DMS79 (cell line): ENCODE results near the gene CHAD.
A peak's percentile ranks its signal among the peaks of the same experiment; 100 is the strongest.

Source experiments
- DNase-seq: peaks from one replicate; lab custom pipeline; 2025; lab: John Stamatoyannopoulos, UW

The CHAD gene

DNA sequence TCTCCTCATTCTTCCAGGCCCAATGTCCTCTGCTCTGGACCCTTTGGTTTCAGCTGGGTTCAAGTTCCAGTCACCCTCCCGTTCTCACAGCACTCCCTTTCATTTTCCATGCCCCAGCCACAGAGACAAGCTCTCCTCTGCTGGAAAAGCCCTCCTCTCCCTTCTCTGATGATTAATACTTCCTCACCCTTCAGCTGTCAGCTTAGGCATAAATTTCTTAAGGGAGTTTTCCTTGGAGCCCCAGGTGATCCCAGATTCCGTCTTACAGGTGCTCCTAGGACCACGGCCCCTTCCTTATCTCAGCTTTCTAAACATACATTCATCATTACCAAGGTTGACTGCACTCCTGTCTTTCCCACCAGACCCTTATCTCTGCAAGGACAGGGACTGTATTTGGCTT lies 10.4 kb downstream of the CHAD start:
- no peak for DNase-seq

DNA sequence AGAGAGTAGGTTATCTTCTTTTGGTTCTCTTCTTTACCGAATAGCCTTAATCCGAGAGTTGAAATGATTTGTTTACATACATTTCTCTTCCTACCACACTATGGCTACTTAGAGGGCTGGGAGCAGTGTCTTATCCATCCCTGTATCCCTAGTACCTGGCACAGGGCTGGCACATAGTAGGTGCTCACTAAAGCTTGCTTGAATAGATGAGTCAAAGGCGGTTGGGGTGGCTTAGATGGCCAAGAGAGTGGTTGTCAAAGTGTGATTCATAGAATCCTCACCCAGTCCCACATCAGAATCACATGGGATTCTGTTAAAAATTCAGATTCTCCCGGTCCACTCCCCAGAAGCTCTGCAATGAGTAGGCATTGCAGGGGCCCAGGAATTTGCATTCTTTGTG lies 11.1 kb downstream of the CHAD start:
- DNase-seq: no peak

DNA sequence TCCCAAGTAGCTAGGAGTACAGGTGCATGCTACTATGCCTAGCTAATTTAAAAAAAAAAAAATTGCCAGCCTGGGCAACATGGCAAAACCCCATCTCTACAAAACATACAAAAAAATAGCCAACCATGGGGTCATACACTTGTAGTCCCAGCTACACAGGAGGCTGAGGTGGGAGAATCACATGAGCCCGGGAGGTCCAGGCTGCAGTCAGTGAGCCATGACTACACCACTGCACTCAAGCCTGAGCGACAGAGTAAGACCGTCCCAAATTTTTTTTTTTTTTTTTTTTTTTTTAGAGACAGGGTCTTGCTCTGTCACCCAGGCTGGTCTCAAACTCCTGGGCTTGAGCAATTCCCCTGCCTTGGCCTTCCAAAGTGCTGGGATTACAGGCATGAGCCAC lies 14.8 kb downstream of the CHAD start:
- DNase-seq: no peak

DNA sequence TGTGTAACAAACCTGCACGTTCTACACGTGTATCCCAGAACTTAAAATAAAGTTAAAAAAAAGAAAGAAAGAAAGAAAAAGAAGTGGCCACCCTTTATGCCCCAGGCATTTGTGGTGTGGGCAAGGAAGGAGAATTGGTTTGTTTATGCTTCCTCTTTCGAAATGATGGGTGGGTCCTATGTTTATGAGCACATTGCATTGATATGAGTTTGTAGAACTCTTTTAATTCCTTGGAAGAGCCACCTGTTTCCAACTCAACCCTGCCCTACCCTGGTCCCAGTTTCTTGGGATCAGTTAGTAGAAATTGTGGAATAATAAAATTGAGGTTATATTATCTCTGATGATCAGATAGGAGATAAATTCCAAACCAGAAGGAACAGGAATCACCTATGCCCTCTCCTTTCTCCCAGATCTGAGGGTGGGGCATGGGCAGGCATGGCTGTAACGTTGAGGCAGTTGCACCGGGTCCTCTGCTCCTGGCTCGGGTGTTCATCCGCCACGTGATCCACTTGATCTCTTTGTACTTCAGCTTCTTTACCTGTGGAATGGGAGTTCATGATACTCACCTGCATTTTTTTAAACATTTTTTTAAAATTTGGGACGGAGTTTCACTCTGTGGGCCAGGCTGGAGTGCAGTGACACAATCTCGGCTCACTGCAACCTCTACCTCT lies 15.9 kb downstream of the CHAD start:
- no peak for DNase-seq

DNA sequence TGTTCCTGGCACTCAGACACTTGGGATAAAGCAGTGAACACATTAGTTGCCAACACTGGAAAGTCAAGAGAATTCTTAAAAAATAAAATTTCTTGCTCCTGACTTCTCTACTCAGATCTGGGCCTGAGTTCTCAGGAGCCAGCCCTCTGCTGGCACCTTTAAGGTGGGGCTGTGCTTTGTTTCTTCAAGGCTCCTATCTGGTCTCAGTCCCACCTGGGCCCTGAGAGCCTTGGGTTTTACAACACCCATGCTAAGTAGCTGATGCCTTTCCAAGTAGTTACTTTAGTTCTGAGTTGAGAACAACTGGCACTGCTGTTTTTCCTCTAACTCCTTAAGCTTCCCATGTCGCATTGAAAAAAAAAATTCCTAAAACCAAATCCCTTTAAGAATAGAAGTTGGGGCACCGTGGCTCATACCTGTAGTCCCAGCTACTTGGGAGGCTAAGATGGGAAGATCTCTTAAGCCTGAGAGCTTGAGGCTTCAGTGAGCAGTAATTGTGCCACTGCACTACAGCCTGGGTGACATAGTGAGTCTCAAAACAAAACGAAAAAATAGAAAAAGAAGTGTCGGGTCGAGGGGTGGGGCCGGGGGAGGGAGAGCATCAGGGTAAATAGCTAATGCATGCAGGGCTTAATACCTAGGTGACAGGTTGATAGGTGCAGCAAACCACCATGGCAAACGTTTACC lies 16.6 kb downstream of the CHAD start:
- DNase-seq: no peak

DNA sequence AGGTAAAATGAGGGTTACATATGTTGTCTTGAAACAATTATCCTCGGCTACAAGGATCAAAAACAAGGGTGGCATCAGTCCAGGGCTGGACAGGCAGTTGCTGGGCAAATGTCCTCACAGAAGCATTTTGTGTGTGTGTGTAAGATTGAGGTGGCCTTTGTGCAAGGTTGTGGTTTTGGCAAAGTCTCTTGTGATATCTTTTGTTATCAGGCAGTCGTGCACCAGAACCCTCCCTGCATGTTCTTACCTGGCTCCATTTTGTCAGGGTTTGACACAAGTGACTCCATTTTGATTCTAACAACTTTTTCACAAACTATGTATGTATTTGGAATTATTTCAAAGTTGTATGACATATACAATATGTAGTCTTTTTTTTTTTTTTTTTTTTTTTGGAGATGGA lies 20.0 kb downstream of the CHAD start:
- no peak for DNase-seq

DNA sequence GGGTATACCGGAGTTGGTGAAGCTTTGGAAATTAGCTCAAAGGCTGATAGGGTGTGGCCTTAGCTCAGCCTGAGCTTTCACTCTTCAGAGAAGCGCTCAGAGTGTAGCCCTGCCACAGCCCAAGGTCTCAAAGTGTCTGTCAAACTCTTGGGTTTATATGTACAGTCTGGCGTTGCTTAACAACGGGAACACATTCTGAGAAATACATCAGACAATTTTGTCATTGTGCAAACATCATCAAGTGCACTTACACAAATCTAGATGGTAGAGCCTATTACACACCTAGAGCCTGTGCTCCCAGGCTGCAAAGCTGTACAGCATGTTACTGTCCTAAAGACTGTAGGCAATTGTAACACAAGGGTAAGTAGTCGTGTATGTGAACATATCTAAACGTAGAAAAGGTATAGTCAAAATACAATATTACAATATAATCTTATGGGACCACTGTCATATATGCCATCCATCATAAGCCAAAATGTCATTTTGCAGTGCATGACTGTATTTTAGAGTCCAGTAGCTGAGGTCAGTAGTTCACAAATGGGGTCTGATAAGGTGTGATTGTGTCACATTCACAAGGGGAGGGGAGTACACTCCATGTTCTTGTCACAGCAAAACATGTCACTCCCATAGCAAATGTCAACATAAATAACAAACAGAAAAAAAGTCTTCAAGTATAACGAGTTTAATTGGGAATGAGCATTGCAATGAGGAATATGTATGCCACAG lies 20.6 kb downstream of the CHAD start:
- DNase-seq: peak; percentile 25

DNA sequence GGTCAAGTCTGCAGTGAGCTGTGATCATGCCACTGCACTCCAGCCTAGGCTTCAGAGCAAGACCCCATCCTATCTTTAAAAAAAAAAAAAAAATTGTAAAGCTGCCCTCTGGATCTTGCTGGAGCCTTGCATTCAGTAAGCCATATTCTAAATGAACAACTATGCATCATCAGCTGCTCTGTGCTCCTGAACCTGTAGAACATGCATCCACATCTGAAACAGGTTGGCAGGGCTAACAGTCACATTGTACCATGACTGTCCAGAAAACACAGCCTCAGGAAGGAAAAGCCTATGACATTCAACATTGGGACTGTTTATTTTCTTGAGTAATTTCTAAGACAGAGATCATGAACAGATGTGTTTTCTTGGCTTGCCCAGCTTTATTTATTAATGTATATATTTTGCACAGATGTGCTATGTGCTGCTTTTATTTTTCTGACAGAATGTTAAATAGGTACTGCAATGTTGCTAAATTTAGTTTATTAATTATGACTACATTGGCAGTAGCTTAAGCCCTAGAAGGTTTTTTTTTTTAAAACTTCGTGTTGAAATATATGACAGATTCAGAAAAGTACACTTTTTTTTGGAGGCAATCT lies 22.9 kb downstream of the CHAD start:
- DNase-seq: no peak

DNA sequence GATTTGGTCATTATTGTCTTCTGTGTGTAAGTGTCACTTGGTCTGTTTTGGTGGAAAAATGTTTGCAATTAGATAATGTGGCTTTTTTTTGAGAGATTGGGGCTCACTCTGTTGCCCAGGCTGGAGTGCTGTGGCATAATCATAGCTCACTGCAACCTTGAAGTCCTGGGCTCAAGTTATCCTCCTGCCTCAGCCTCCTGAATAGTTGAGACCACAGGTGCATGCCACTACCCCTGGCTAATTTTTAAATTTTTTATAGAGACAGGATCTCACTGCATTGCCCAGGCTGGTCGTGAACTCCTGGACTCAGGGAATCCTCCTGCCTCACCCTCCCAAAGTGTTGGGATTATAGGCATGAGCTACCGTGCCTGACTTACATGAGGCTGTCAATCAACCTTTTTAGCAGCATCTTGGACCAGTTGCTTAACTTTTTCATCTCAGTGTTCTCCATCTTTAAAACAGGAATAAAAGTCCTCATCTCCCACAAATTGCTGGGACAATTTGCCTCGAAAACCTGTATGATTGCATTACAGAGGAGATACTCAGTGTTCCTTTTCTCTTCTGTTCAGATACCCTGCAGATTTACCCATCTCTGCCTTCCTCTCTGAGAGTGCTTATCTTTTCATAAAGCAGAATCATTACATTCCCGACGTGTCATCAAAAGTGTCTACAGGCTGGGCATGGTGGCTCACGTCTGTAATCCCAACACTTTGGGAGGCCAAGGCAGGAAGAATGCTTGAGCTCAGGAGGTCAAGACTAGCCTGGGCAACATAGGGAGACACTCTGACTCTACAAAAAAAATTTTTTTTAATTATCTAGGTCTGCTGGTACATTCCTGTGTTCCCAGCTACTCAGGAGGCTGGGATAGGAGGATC lies 23.6 kb downstream of the CHAD start:
- no peak for DNase-seq

DNA sequence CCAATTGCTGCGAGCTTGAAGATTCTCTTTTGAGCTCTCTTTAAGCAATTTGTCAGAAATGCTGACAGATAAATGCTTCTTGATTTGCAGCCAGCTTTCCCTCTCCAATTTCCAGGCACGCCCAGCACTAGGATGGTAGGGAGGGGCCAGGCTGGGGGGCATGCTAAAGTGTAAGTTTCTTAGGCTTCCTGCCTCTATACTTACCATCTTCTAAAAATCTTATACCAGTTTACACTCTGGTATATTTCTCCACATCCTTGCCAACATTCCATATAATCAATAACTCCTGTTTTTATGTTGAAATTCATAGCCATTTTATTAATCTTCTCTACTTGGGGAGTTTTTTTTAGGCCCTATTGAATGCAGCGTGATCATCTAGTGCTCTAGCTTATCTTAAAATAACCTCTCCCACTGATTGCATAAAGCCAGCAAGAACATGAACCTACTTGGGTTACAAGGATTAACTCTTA lies 25.1 kb downstream of the CHAD start:
- no peak for DNase-seq

DNA sequence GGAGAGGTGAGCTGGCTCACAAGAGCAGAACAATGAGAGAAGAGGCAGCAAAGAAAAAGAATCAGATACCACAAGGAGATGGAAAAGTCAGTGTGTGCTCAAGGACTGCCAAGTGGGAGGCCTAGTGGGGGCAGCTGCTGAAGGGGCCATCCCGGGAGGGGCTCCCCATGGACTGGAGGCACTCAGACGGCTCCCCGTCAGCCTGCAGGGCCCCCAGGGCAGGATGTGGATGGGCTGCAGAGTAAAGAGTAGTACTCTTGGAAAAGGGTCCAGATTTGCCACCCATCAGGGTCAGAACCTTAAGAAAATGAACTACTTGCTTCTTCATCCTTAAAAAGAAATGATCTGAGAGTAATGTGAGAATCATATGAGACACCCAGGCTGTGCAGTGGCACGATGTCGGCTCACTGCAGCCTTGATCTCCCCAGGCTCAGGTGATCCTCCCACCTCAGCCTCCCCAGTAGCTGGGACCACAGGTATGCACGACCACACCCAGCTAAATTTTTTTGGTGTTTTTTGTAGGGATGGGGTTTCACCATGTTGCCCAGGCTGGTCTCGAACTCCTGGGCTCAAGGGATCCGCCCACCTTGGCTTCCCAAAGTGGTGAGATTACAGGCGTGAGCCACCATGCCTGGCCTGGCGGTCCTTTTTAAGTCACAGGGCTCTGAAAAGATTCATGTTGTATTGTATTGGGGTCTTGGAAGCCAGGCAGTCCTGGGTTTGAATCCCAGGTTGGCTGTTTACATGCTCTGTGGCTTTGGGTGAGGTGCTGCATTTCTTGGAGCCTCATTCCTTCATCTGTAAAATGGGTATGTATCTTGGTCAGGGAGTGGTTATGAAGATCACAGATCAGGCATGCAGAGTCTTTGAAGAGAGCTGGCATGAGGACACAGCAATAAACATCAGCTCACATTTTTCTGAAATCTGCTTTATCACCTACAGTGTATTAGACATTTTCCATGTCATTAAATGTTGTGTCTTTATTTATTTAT lies 27.5 kb downstream of the CHAD start:
- no peak for DNase-seq

DNA sequence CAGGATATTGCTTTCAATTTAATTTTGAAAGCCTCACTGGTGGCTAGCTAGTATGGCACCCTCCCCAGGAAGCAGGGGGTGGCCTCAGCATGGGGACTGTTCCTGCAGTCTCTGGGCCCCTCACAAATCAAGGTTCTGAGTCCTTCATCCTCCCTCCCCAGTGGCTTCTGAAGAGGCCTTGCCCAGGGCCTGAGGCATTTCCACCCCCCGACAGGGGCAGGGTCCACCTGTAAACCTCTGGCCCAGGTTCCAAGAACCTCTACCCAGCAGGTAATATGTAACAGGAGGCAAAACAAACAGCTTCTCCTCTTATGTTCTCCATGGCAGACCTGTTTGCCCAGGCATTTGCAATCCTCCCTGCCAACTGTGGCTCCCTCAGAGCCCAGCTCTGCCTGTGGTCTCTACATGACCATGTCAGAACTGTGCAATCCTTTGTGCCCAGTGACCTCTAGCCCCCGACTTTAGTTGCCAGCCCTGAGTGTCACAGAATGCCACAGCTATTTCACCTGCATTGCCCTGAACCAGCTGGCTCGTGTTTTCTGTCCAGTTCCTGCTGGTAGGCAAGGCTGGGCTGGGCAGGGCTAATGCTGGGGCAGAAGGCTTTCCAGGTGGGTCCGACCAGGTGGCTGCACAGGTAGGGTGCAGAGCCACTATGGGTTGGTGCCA lies 28.4 kb downstream of the CHAD start:
- DNase-seq: peak; percentile 73

DNA sequence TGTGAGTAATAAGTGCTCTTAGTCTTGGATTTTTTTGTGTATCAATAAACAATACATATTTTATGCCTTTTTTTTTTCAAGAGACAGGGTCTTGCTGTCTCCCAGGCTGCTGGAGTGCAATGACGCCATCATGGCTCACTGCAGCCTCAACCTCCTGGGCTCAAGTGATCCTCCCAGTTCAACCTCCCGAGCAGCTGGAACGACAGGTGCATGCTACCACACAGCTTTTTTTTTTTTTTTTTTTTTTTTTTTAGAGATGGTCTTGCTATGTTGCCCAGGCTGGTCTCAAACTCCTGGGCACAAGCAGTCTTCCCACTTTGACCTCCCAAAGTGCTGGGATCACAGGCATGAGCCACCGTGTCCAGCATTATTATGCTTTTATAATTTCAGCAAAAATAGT lies 29.7 kb downstream of the CHAD start:
- no peak for DNase-seq

DNA sequence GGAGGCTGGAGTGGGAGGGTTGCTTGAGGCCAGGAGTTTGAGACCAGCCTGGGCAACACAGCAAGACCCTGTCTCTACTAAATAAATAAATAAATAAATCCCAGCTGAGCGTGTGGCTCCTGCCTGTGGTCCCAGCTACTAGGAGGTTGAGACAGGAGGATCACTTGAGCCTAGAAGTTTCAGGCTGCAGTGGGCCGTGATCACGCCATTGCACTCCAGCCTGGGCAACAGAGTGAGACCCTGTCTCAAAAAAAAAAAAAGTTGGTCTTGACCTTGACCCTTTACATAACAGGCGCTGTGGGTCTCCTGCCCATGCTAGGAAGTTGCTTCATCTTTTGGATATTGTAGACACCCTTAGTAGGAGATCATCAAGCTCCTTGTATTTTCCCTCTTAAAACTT lies 31.3 kb downstream of the CHAD start:
- no peak for DNase-seq

DNA sequence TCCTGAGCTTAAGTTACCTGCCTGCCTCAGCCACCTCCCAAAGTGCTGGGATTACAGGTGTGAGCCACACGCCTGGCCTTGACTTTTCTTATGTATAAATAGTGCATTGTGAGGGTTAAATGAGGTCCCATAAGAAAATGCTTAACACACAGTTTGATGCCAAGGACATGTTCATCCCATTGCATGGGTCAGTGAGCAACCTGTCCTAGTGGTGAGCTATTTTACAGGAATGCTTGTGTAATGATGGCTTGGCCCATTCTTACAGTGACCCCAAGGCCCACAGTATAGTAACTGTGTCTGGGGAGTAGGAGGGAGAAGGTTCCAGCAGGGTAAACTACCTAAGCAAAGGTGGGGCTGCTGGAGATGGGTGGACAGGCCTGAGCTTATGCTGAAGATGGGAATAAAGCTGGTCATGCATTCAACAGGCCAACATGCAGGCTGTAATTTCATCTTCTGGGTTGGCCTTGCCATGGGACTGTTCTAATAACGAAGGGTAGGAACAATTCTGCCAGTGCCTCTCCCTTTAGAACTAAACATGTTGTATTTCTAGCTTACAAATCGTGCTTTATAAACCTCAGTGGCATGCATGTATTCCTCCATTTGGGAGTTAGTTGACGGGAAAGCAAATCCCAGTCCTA lies 36.4 kb downstream of the CHAD start:
- no peak for DNase-seq

DNA sequence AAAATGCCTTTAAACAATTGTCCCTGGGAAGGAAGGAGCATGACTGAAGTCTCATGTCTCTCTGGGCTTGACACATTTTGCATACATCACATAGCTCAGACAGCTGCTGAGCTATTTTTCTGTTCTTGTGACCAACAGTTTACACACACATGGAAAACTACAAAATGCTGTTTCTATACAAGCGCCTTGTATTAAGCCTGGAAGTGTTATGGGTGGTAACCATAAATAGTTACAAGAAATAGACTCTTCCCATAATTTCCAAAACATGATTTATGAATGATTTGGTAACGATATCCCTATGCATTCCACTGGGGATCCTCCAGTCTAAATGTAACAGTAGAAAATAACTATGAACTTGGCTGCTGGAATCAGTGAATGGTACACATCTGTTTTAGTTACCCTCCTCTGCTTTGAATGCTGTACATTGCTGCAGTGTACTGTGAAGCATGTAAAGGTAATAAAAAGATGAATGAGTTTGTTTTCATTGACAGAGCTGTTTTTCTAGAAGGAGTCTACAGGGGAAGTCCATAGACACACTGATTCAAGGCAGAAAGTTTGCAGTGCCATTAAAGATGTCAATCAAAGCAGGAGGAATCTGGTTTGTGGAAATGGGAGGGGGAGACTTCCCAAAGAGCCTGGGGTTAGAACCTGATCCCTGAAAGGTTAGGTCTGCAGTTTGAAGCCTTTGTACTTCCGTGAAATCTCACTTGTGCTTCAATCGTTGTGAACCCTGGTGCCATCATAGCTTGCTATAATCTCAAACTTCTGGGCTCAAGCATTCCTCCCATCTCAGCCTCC lies 37.7 kb downstream of the CHAD start:
- DNase-seq: no peak

DNA sequence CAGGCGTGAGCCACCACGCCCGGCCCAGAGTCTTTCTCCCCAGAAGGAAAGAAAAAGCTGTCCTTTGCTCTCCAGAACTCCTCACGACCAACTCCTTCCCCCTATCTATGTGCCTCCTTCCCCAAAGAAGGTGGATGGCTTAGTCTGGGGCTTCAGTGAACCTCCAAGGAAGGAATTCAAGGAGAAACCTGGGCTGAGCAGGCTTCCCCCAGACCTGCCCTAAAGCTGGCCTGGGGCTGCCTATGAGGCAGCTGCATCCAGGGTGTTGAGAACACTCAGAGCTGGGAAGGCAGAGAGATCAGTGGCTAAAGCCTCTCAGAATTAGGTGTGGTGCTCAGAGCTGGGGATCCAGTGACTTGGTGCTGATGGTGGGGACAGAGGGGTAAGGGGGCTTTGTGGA lies 38.9 kb downstream of the CHAD start:
- no peak for DNase-seq

DNA sequence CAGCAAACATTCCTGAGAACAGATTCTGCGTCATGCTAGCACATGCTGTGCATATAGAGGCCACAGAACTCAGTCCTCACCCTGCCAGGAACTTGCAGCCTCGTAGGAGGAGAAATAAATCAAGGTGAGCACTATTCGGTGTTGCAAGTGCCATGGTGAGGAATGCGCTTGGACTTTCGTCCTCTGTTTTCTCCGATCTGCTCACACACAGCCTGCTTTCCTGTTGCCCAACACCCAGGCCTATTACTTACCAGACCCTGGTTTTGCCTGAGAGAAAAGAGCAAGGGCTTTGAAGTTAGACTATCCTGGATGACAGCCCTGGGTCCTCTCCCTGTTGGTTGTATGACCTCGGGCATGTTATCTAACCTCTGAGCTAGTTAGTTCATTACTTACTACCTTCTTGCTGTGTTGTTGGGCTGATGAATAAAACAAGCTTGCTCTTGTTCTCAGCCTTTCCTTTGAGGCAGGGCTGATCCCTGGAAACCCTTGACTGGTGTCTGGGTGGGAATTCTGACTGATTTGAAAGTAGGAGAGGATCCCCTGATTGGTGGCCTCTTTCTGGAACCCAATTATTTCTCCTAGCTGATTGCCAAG lies 39.8 kb downstream of the CHAD start:
- DNase-seq: no peak
